ENCODE data around the gene GSTT4.

- no peak for TF ChIP-seq CTCF (CRISPR knock-in tag; IDR thresholded peaks at IDR 0.05)
- no peak for TF ChIP-seq ZNF577 (CRISPR knock-in tag; IDR thresholded peaks at IDR 0.05; ENCODE audit: borderline replicate concordance, low read depth)
- TF ChIP-seq NFKBIZ (CRISPR knock-in tag; IDR thresholded peaks at IDR 0.05) = no peak
- TF ChIP-seq RNF2 (conservative IDR thresholded peaks at IDR 0.05; ENCODE audit: low read depth) = no peak
- no peak for TF ChIP-seq POLR2A (IDR thresholded peaks at IDR 0.05; ENCODE audit: insufficient read depth in 1 of 2, low read depth in 2 of 2, low read length in 2 of 2)
- TF ChIP-seq RFX1 (IDR thresholded peaks at IDR 0.05) = no peak
- TF ChIP-seq CEBPB (IDR thresholded peaks at IDR 0.05; ENCODE audit: borderline replicate concordance, low read depth, low read length) = peak; percentile 17; the same call in 1 of the 2 replicates
- no peak for TF ChIP-seq CHD4 (IDR thresholded peaks at IDR 0.05; ENCODE audit: borderline replicate concordance, low read length)
- no peak for TF ChIP-seq ATF2 (CRISPR knock-in tag; IDR thresholded peaks at IDR 0.05)
These were observed 20.2 kb upstream of the GSTT4 start for GRCh38 chr22:24025475-24025874.

Data from HepG2 (cell line).